Measurements from ENCODE around the gene CLK3.

CLK3 gene

DNA sequence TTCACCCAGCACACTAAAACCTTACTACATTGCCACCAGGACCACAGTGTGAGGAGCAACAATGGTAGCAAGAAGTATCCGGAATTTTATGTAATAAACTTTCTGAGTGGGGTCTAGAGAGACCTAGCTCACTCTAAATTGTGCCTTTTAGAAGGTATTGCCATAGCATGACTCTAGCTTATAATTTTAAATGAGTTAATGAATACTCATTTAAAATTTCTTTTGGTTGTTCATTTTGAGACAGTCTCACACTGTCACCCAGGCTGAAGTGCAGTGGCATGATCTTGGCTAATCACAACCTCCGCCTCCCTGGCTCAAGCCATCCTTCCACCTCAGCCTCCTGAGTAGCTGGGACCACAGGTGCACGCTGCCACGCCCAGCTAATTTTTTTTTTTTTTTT, 54.0 kb downstream of the CLK3 start:
- DNase-seq (ENCODE audit: extremely low read depth, low read depth): no peak
- TF ChIP-seq, protein P1, sequence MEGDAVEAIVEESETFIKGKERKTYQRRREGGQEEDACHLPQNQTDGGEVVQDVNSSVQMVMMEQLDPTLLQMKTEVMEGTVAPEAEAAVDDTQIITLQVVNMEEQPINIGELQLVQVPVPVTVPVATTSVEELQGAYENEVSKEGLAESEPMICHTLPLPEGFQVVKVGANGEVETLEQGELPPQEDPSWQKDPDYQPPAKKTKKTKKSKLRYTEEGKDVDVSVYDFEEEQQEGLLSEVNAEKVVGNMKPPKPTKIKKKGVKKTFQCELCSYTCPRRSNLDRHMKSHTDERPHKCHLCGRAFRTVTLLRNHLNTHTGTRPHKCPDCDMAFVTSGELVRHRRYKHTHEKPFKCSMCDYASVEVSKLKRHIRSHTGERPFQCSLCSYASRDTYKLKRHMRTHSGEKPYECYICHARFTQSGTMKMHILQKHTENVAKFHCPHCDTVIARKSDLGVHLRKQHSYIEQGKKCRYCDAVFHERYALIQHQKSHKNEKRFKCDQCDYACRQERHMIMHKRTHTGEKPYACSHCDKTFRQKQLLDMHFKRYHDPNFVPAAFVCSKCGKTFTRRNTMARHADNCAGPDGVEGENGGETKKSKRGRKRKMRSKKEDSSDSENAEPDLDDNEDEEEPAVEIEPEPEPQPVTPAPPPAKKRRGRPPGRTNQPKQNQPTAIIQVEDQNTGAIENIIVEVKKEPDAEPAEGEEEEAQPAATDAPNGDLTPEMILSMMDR (IDR thresholded peaks at IDR 0.05; ENCODE audit: low read depth, low read length): no peak

GRCh38 chr15:74674161-74674560, 58.5 kb downstream of the CLK3 start:
- TF ChIP-seq, protein P1 (IDR thresholded peaks at IDR 0.05; ENCODE audit: low read depth, low read length): no peak
- DNase-seq (ENCODE audit: extremely low read depth, low read depth): no peak

DNA sequence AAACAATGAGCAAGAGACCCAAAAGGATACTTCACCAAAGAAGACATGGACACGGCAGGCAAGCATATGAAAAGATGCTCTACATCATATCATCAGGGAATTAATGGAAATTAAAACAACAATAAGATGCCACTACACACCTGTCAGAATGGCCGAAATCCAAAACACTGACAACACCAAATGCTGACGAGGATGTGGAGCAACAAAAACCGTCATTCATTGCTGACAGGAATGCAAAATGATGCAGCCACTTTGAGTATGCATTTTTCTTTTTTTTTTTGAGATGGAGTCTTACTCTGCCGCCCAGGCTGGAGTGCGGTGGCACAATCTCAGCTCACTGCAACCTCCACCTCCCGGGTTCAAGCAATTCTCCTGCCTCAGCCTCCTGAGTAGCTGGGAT, 61.2 kb downstream of the CLK3 start:
- no peak for DNase-seq (ENCODE audit: extremely low read depth, low read depth)
- TF ChIP-seq, protein P1 (IDR thresholded peaks at IDR 0.05; ENCODE audit: low read depth, low read length): no peak
